Right lobe of liver (tissue), 4 donors: ENCODE results near the gene ZNF736.

ENCODE experiments used
- CTCF ChIP-seq, 4 donors: fragments of 200-600 bp in 3 of 4; fragments of 450-650 bp in 1 of 4; IDR thresholded peaks; one replicate each; pipeline versions ENCODE4 v1.5.1 to v1.8.0; 2016 to 2022; ENCODE audit warnings: antibody characterized with exemption in 4 of 4, mild to moderate bottlenecking in 2 of 4
- POLR2A ChIP-seq: fragments of 450-650 bp; IDR thresholded peaks from one replicate; pipeline ENCODE4 v1.6.1; 2017; ENCODE audit warnings: antibody characterized with exemption, mild to moderate bottlenecking
- donor health status: DM: no; HTN: no; CAD: no.
- donor health status: DM: no; HTN: no; CAD: no.
- donor health status: DM: no; HTN: yes; CAD: no.

- TF ChIP-seq POLR2A (no peak), CTCF (IDR thresholded peaks at IDR 0.05) (no peak)
These were observed 47.3 kb upstream of the ZNF736 start for GRCh38 chr7:64266341-64266919.
